GM20431 (cell line): Measurements from ENCODE around the gene SSX3.
"Not testable (repeated sequence)": the region's sequence is repeated elsewhere in the genome, so short reads cannot be mapped to it uniquely, and the experiment has no call there.

Experiments used
- in situ Hi-C: fragments of 300-500 bp; cut with MseI, MboI; formaldehyde crosslinking; loops from one replicate; pipeline ENCODE4 v1.15.0; 2020; ENCODE audit warnings: low sequenced_read_pairs; ENCODE audit not compliant: unreplicated experiment

Gene SSX3

DNA sequence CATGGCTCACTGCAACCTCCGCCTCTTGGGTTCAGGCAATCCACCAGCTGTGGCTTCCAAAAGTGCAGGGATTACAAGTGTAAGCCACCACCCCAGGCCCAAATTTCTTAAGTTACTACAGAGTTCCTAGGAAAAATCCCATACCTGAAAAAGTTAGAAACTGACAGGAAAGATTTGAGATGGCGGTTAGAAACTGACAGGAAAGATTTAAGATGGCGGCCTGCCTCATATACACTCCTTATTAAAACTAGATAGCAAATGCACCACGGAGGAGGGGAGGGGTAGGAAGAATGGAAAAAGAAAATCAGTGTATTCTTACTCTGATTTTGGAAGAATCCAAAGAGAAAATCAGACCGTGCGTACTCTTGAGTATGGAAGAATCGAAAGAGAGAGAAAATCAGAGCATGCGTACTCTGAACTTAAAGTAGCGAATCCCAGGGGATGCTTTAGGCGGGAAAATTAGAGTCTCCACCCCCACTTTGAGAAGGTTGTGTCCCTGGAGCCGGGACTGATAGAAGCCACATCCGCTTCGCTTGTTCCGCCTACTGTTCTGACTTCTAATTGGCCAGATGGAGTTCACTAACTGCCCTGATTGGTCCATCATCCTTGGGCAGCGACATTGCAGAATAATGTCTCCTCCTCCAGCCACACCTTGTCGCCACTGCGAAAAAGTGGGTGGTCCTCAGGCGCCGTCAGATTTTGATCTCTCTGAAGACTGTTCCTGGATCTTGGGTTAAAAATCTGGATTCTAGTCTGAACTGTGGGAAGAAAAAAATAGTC, at the start of gene SSX3:
Gene SSX3, minus strand, starts transcription at position 389 of the 780 bp plus-strand sequence. CDS start 1,454 bp downstream, outside the sequence.
- in situ Hi-C loops: not testable (repeated sequence)

GRCh38 chrX:48397825-48398224, 41.3 kb upstream of the SSX3 start:
- in situ Hi-C loops: not testable (repeated sequence)

- in situ Hi-C loops: not testable (repeated sequence)
Measured at GRCh38 chrX:48396931-48397330, 40.4 kb upstream of the SSX3 start.

- in situ Hi-C loops: not testable (repeated sequence)
Measured at GRCh38 chrX:48383239-48383638, 26.7 kb upstream of the SSX3 start, which contains the start of gene SSX4. Gene SSX4 (plus strand): TSS chrX:48383539. CDS start chrX:48384054, 515 bp downstream.

DNA sequence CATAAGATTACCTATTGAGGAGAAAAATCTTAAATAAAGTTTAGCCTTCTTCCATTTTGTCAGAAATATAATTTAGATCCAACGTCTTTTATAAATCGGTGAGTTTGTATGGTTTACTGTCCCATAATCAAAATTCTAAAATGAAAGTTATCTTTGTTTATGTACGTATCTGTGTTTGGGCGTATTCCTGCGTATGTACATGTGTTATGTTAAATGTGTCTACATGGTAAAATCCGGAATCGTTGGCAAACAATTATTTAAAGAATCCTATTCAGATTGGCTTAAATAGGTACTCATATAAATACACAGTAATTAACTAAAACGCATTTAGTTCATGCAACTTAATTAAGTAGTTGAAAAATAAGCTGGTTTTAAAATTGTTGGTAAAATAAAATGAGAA, 13.9 kb upstream of the SSX3 start:
- in situ Hi-C loops: not testable (repeated sequence)

GRCh38 chrX:48367717-48368408, 11.4 kb upstream of the SSX3 start:
- in situ Hi-C loops: not testable (repeated sequence)

DNA sequence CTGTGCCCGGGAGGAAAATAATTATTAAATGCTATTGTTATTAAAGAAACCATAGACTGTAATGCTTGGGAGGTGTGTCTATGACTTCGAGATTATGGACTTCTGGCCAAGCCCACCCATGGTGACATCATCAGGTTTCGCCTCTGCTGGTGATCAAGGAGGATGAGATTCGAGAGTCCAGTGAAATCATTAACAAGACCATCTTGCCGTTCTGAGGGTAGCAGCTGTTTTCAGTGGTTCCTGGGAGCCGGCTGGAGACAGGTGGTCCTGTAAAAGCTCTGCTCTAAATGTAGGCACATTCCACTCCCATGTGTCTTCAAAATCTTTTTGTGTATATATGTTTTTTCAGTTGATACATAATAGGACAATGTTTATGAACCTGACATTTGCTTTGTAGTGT, 2.8 kb upstream of the SSX3 start:
- in situ Hi-C loops: not testable (repeated sequence)

- in situ Hi-C loops: no loop called here
Measured at GRCh38 chrX:48357681-48358080, 1.2 kb upstream of the SSX3 start.

DNA sequence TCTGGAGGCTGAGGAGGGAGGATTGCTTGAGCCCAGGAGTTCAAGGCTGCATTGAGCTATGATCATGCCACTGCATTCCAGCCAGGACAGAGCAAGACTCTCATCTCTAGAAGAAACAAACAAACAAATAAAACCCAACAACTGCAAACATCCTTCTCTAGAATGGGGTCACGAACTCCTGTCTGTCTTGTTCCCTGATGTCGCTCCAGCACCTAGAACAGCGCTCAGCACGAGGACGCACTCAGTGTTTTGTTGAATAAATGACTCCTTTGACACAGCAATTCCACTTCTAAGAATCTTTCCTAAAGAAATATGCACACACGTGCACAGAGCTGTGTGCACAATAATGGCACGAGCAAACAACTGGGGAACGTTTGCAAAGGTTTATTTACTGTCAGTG, 10.4 kb downstream of the SSX3 start:
- in situ Hi-C loops: not testable (repeated sequence)

DNA sequence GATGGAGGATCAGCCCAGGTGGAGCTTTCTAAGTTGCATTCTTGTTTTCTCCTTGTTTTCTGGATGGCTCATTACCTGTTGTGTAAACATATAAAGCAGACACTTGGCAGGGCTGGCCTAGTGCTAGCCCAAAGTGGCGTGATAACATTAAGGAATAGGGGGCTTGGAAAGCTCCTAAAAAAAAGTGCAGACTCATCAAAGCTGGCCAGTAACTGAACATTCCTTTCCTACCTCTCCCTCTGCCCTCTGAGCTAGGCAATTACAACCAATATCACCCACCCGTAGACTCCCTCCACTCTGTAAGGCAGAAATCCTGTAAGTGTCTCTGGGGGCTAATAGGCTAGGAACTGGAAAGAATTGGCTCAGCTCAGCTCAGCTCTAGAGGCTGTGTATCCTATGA, 42.5 kb downstream of the SSX3 start:
- in situ Hi-C loops: not testable (repeated sequence)

- in situ Hi-C loops: no loop called here
Measured at GRCh38 chrX:48306175-48306574, 50.3 kb downstream of the SSX3 start.
